Measurements from ENCODE around the gene RNU1-1. TPM values are rescaled to one million over a fixed set of nuclear protein-coding genes. Genes with fewer than 3 reads are reported as not detected.
"Not testable (repeated sequence)": the region's sequence is repeated elsewhere in the genome, so short reads cannot be mapped to it uniquely, and the experiment has no call there.

RNU1-1 gene
- total RNA-seq, 1 experiment from 2014 or later, result 1,197 TPM

- TF ChIP-seq CTCF (IDR thresholded peaks at IDR 0.05) (no peak), FOXJ3 (CRISPR knock-in tag; IDR thresholded peaks at IDR 0.05; ENCODE audit: borderline replicate concordance) (no peak), ZMAT4 (CRISPR knock-in tag; IDR thresholded peaks at IDR 0.05) (no peak), NR3C1 (CRISPR knock-in tag; conservative IDR thresholded peaks at IDR 0.05; ENCODE audit: low read depth) (0 out of 2 replicates have a peak, but pooled peaks have one; percentile 87), SMAD3 (CRISPR knock-in tag; IDR thresholded peaks at IDR 0.05; ENCODE audit: borderline replicate concordance) (no peak), ZNF232 (CRISPR knock-in tag; IDR thresholded peaks at IDR 0.05) (no peak), PRDM15 (CRISPR knock-in tag; IDR thresholded peaks at IDR 0.05) (no peak; the same call in none of the 2 replicates), ZSCAN18 (CRISPR knock-in tag; IDR thresholded peaks at IDR 0.05) (no peak), CREB1 (CRISPR knock-in tag; IDR thresholded peaks at IDR 0.05) (no peak), ETV6 (CRISPR knock-in tag; IDR thresholded peaks at IDR 0.05) (no peak), SP1 (CRISPR knock-in tag; conservative IDR thresholded peaks at IDR 0.05) (peak; percentile 74; the same call in 1 of the 2 replicates), OVOL2 (CRISPR knock-in tag; IDR thresholded peaks at IDR 0.05; ENCODE audit: borderline replicate concordance) (no peak), ZNF138 (CRISPR knock-in tag; conservative IDR thresholded peaks at IDR 0.05) (no peak), GTF2I (CRISPR knock-in tag; conservative IDR thresholded peaks at IDR 0.05) (0 out of 2 replicates have a peak, but pooled peaks have one; percentile 31), SOX15 (CRISPR knock-in tag; IDR thresholded peaks at IDR 0.05) (no peak), GABPB1 (CRISPR knock-in tag; IDR thresholded peaks at IDR 0.05) (0 out of 2 replicates have a peak, but pooled peaks have one; percentile 18), SMAD4 (CRISPR knock-in tag; IDR thresholded peaks at IDR 0.05) (no peak), CBFB (CRISPR knock-in tag; IDR thresholded peaks at IDR 0.05; ENCODE audit: low read depth) (peak; percentile 17; the same call in 1 of the 2 replicates), ZNF121 (CRISPR knock-in tag; IDR thresholded peaks at IDR 0.05) (no peak), TEAD1 (CRISPR knock-in tag; IDR thresholded peaks at IDR 0.05) (peak; percentile 60; the same call in 1 of the 2 replicates), NR1H2 (CRISPR knock-in tag; IDR thresholded peaks at IDR 0.05) (no peak), ZNF396 (CRISPR knock-in tag; IDR thresholded peaks at IDR 0.05; ENCODE audit: borderline replicate concordance) (no peak)
- TF ChIP-seq, protein P1, sequence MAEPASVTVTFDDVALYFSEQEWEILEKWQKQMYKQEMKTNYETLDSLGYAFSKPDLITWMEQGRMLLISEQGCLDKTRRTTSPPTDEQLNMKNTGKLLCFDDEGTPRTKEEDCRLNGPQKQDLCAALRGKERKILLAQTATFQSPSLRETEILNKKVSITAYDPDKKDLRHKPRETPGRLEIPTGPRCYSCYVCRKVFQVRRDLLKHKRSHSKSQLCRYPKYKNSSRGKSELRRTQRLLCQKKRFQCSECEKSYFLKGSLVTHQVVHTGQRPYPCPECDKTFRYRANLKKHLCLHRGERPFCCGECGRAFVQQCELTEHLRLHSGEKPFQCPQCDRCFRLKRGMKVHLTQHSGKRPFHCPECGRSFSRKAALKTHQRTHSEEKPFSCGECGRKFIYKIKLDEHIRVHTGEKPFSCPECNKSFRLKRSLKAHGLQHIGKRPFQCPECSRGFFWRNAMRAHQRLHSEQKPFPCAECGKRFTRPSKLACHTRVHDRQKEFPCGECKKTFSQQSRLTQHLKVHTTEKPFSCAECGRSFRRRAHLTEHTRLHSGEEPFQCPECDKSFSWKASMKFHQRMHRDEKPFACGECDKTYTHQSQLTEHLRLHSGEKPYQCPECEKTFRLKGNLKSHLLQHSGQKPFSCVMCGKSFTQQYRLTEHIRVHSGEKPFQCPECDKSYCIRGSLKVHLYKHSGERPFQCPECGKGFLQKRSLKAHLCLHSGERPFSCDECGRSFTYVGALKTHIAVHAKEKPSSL (CRISPR knock-in tag; conservative IDR thresholded peaks at IDR 0.05), result no peak
- TF ChIP-seq, protein P2, sequence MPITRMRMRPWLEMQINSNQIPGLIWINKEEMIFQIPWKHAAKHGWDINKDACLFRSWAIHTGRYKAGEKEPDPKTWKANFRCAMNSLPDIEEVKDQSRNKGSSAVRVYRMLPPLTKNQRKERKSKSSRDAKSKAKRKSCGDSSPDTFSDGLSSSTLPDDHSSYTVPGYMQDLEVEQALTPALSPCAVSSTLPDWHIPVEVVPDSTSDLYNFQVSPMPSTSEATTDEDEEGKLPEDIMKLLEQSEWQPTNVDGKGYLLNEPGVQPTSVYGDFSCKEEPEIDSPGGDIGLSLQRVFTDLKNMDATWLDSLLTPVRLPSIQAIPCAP (CRISPR knock-in tag; IDR thresholded peaks at IDR 0.05), result no peak
- TF ChIP-seq, protein P3, sequence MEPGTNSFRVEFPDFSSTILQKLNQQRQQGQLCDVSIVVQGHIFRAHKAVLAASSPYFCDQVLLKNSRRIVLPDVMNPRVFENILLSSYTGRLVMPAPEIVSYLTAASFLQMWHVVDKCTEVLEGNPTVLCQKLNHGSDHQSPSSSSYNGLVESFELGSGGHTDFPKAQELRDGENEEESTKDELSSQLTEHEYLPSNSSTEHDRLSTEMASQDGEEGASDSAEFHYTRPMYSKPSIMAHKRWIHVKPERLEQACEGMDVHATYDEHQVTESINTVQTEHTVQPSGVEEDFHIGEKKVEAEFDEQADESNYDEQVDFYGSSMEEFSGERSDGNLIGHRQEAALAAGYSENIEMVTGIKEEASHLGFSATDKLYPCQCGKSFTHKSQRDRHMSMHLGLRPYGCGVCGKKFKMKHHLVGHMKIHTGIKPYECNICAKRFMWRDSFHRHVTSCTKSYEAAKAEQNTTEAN (CRISPR knock-in tag; IDR thresholded peaks at IDR 0.05), result no peak
Observed at GRCh38 chr1:16498573-16499413, 15.3 kb downstream of the RNU1-1 start (continued).

DNA sequence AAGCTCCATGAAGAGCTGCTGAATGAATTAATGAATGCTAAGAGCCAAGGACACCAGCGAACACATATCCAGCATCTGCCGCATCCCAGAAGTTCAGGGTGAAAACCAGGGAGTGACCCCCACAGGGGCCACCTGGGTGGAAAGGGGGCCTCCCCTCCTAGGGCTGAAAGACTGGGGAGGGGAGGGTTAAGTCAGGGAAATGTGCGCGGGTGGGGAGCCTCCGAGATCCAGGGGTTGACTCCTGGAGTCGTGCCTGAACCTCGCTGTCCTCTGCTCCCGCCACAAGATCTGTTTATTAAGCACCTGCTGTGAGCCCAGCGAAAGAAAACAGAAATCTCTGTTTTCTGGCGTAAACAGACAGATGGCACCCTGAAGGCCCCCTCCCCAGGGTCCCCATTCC is 16.0 kb downstream of the RNU1-1 start:
- POLR2A ChIA-PET; H3K9me3 Mint-ChIP-seq; ATAC-seq; H3K27ac Mint-ChIP-seq; H3K27me3 Mint-ChIP-seq (ENCODE audit: low read depth); H3K36me3 Mint-ChIP-seq; DNase-seq (ENCODE audit: low spot score): not testable (repeated sequence)
- CTCF ChIA-PET, result interaction anchor here (0.8 kb wide), 1 partner anchor 58 kb away, joined by 3 read pairs; the partner anchor contains the start of gene NECAP2
- Mint-ChIP-seq H3K4me3 (peak overlapping the region; percentile 75), H3K4me1 (peaks cover 13% of the 10 kb centered on the region)

Data from WTC11 (cell line).